K562 (cell line): ENCODE measurements around the gene SLC2A14. TPM values are rescaled to one million over a fixed set of nuclear protein-coding genes. Genes with fewer than 3 reads are reported as not detected.

ENCODE experiments used
- BCL6 ChIP-seq: fragments of 250-450 bp; sonication (Bioruptor Pico); IDR thresholded peaks from 2 replicates; pipeline ENCODE4 v1.4.0; 2020
- BRF2 ChIP-seq: IDR thresholded peaks from 3 replicates; pipeline ENCODE4 v1.6.1; 2011; ENCODE audit warnings: borderline replicate concordance, mild to moderate bottlenecking; ENCODE audit not compliant: insufficient read length, insufficient read depth
- HEY1 ChIP-seq: fragments of 250-450 bp; sonication (Bioruptor Pico); IDR thresholded peaks from 2 replicates; pipeline ENCODE4 v1.5.0; 2020; ENCODE audit warnings: mild to moderate bottlenecking, moderate library complexity, borderline replicate concordance
- STAG1 ChIP-seq: sonication (generic); formaldehyde crosslinking; IDR thresholded peaks from 2 replicates; pipeline ENCODE4 v1.5.0; 2020; ENCODE audit warnings: missing genetic modification reagents, borderline replicate concordance
- WHSC1 ChIP-seq: IDR thresholded peaks from one replicate; pipeline ENCODE4 v1.6.1; 2012; ENCODE audit warnings: low read length, control low read depth, inconsistent platforms
- XRCC3 ChIP-seq: fragments of 450-650 bp; IDR thresholded peaks from 2 replicates; pipeline ENCODE4 v1.6.1; 2017; ENCODE audit warnings: mild to moderate bottlenecking, moderate library complexity
- ZNF518B ChIP-seq: fragments of 250-450 bp; sonication (Bioruptor Pico); IDR thresholded peaks from 2 replicates; pipeline ENCODE4 v1.5.0; 2021; ENCODE audit warnings: mild to moderate bottlenecking, moderate library complexity
- ZNF609 ChIP-seq: sonication (generic); formaldehyde crosslinking; IDR thresholded peaks from 2 replicates; pipeline ENCODE4 v1.8.1; 2023; ENCODE audit warnings: missing genetic modification reagents, mild to moderate bottlenecking, borderline replicate concordance
- polyA plus RNA-seq, 8 experiments: library from polyadenylated mRNA; depleted of rRNA in 4 of 8; stranded (reverse) in 5 of 8; unstranded in 3 of 8; fragments of >200 nt; fragmentation: Nextera tagmentation in 2 of 8; fragmentation: Illumina TruSeq in 1 of 8; extraction: Ambion mirVana in 2 of 8; extraction: Trizol in 1 of 8; gene quantifications; 2 replicates each; pipeline versions ENCODE4 v1.2.1 to v1.2.3, GENCODE V29; 2011 to 2014; ENCODE audit warnings: inconsistent platforms in 1 of 8, missing spikeins in 1 of 8
- total RNA-seq, 7 experiments: library from RNA; depleted of rRNA in 6 of 7; stranded (reverse); fragments of >200 nt in 6 of 7; fragmentation: Illumina TruSeq in 2 of 7; extraction: Trizol in 2 of 7; gene quantifications; 2 replicates each; pipeline versions ENCODE4 v1.2.1 to v1.2.3, GENCODE V29; 2011 to 2021; ENCODE audit warnings: low replicate concordance in 1 of 7

The SLC2A14 gene
- total and polyA plus RNA-seq, 9 of the 15 experiments (the other 6 are each of a cell fraction or from before 2014, with no cell fraction given), result 0.13 to 8.9 (median 4.8) TPM; not detected in 1

- TF ChIP-seq ZNF609 (CRISPR knock-in tag), result no peak
- no peak for TF ChIP-seq STAG1 (CRISPR knock-in tag)
- no peak for TF ChIP-seq HEY1 (CRISPR knock-in tag)
- no peak for TF ChIP-seq BCL6 (CRISPR knock-in tag)
- no peak for TF ChIP-seq BRF2
- TF ChIP-seq XRCC3, result no peak
- TF ChIP-seq ZNF518B (CRISPR knock-in tag), result no peak
- no peak for TF ChIP-seq WHSC1
- TF ChIP-seq, all 486 proteins: peak for 0
These were observed 2.4 kb downstream of the SLC2A14 start (continued) for GRCh38 chr12:7870335-7870734.
